ENCODE measurements around the gene PROZ. TPM values are rescaled to one million over a fixed set of nuclear protein-coding genes. Genes with fewer than 3 reads are reported as not detected.
"Not testable (repeated sequence)": the region's sequence is repeated elsewhere in the genome, so short reads cannot be mapped to it uniquely, and the experiment has no call there.

Gene PROZ
- total and polyA plus RNA-seq, 7 donors, result not detected

- H3K4me3 ChIP-seq, result no peak overlapping the region
- no peak overlapping the region for H3K27ac ChIP-seq
- H3K27me3 ChIP-seq (ENCODE audit: insufficient read depth in 3 of 3, low read length in 2 of 3), result peaks cover 0 to 12% (median 8%) of the 10 kb centered on the region in 3 donors
- WGBS, 3 donors, result 84 to 86% (median 86%) methylated on average over 20 of the region's 20 CpGs
- no peak for TF ChIP-seq CTCF (IDR thresholded peaks at IDR 0.05)
- intact Hi-C loops (cut with DNase I), result loop anchor here (5.0 kb wide), 1 partner anchor 48 kb away; the partner anchor contains the start of genes CUL4A (in 2 of the 2) and PCID2 (in 2 of the 2)
- H3K36me3 ChIP-seq (ENCODE audit: insufficient read depth in 1 of 2, low read depth in 1 of 2), result no peaks in the 10 kb centered on the region
- no peak for ATAC-seq
- no peak for DNase-seq
- H3K9me3 ChIP-seq, result no peaks in the 10 kb centered on the region
- no peaks in the 10 kb centered on the region for H3K4me1 ChIP-seq
Measured at GRCh38 chr13:113159701-113160100, 1.3 kb downstream of the PROZ start.

- DNase-seq (no peak), ATAC-seq (no peak)
- Histone ChIP-seq H3K4me3 (no peak overlapping the region), H3K27me3 (ENCODE audit: insufficient read depth in 3 of 3, low read length in 2 of 3) (peaks cover 0 to 12% (median 8%) of the 10 kb centered on the region in 3 donors), H3K4me1 (no peaks in the 10 kb centered on the region), H3K27ac (no peak overlapping the region), H3K9me3 (no peaks in the 10 kb centered on the region), H3K36me3 (ENCODE audit: insufficient read depth in 1 of 2, low read depth in 1 of 2) (no peaks in the 10 kb centered on the region)
- intact Hi-C loops (cut with DNase I), result no loop called here
- TF ChIP-seq CTCF (IDR thresholded peaks at IDR 0.05), result no peak
- 62 to 70% (median 65%) methylated on average over 12 of the region's 12 CpGs for WGBS, 3 donors
Measured at GRCh38 chr13:113160983-113161382, 2.5 kb downstream of the PROZ start.

- intact Hi-C loops (cut with DNase I), result no loop called here
- Histone ChIP-seq H3K36me3 (ENCODE audit: insufficient read depth in 1 of 2, low read depth in 1 of 2) (no peaks in the 10 kb centered on the region), H3K27ac (no peak overlapping the region), H3K9me3 (no peaks in the 10 kb centered on the region), H3K4me3 (no peak overlapping the region), H3K27me3 (ENCODE audit: insufficient read depth in 3 of 3, low read length in 2 of 3) (peaks cover 0 to 12% (median 8%) of the 10 kb centered on the region in 3 donors), H3K4me1 (no peaks in the 10 kb centered on the region)
- DNase-seq (no peak), ATAC-seq (no peak)
- WGBS, 3 donors, result 29 to 45% (median 33%) methylated on average over 8 to 16 of the region's 16 CpGs
- no peak for TF ChIP-seq CTCF (IDR thresholded peaks at IDR 0.05)
Measured at GRCh38 chr13:113161433-113161832, 3.0 kb downstream of the PROZ start.

GRCh38 chr13:113161975-113162374 lies 3.5 kb downstream of the PROZ start:
- intact Hi-C loops (cut with DNase I); H3K27ac ChIP-seq; H3K9me3 ChIP-seq; H3K4me1 ChIP-seq; H3K36me3 ChIP-seq (ENCODE audit: insufficient read depth in 1 of 2, low read depth in 1 of 2); ATAC-seq; DNase-seq; H3K4me3 ChIP-seq: not testable (repeated sequence)
- WGBS, 3 donors, result 36 to 39% (median 37%) methylated on average over 7 to 11 of the region's 13 CpGs
- peaks cover 0 to 12% (median 8%) of the 10 kb centered on the region in 3 donors for H3K27me3 ChIP-seq (ENCODE audit: insufficient read depth in 3 of 3, low read length in 2 of 3)

GRCh38 chr13:113162783-113163685 lies 4.6 kb downstream of the PROZ start:
- no peak overlapping the region for H3K27ac ChIP-seq
- 12 to 13% (median 13%) methylated on average over 25 of the region's 25 CpGs for WGBS, 3 donors
- no peaks in the 10 kb centered on the region for H3K4me1 ChIP-seq
- ATAC-seq, result no peak
- H3K36me3 ChIP-seq (ENCODE audit: insufficient read depth in 1 of 2, low read depth in 1 of 2), result no peaks in the 10 kb centered on the region
- TF ChIP-seq CTCF (IDR thresholded peaks at IDR 0.05), result no peak
- intact Hi-C loops (cut with DNase I), result no loop called here
- no peak for DNase-seq
- H3K4me3 ChIP-seq, result no peak overlapping the region
- H3K27me3 ChIP-seq (ENCODE audit: insufficient read depth in 3 of 3, low read length in 2 of 3), result peaks cover 0 to 12% (median 8%) of the 10 kb centered on the region in 3 donors
- H3K9me3 ChIP-seq, result no peaks in the 10 kb centered on the region

All from psoas muscle (tissue), 8 donors.